Hematopoietic multipotent progenitor cell treated with erythropoietin and hydrocortisone succinate and interleukin-3 and kit ligand, for 6 days (in vitro differentiated cells): ENCODE data around the gene DBNDD1.
"Not testable (repeated sequence)": the region's sequence is repeated elsewhere in the genome, so short reads cannot be mapped to it uniquely, and the experiment has no call there.

ENCODE experiments used
- DNase-seq: peaks from one replicate; pipeline ENCODE4 v3.0.0-alpha.2; 2015

Gene DBNDD1

GRCh38 chr16:90018652-90019542, at the start of gene DBNDD1:
DBNDD1 (minus strand) TSS chr16:90019456; CDS start chr16:90019341, 115 bp downstream.
- DNase-seq: peak; percentile 27

- no peak for DNase-seq
Observed at GRCh38 chr16:90061437-90061836, 42.2 kb upstream of the DBNDD1 start.

GRCh38 chr16:90057738-90058173, 38.5 kb upstream of the DBNDD1 start:
- DNase-seq: peak; percentile 32

GRCh38 chr16:90056521-90056920, 37.3 kb upstream of the DBNDD1 start:
- DNase-seq: not testable (repeated sequence)

GRCh38 chr16:90055371-90055770, 36.1 kb upstream of the DBNDD1 start:
- no peak for DNase-seq

- DNase-seq: no peak
Observed at GRCh38 chr16:90054554-90054953, 35.3 kb upstream of the DBNDD1 start.

GRCh38 chr16:90053902-90054500, 34.7 kb upstream of the DBNDD1 start:
- no peak for DNase-seq

GRCh38 chr16:90050969-90051368, 31.7 kb upstream of the DBNDD1 start:
- DNase-seq: no peak

- no peak for DNase-seq
Observed at GRCh38 chr16:90048737-90049330, 29.6 kb upstream of the DBNDD1 start.

- peak; percentile 10 for DNase-seq
Observed at GRCh38 chr16:90048347-90048722, 29.1 kb upstream of the DBNDD1 start.

GRCh38 chr16:90047714-90048346, 28.6 kb upstream of the DBNDD1 start:
- no peak for DNase-seq

- DNase-seq: no peak
Observed at GRCh38 chr16:90046971-90047713, 27.9 kb upstream of the DBNDD1 start.

GRCh38 chr16:90046122-90046970, 27.1 kb upstream of the DBNDD1 start:
- no peak for DNase-seq

GRCh38 chr16:90044111-90044551, 24.9 kb upstream of the DBNDD1 start:
- DNase-seq: no peak

GRCh38 chr16:90043526-90043925, 24.3 kb upstream of the DBNDD1 start:
- DNase-seq: no peak

GRCh38 chr16:90042946-90043514, 23.8 kb upstream of the DBNDD1 start:
- DNase-seq: no peak

- DNase-seq: no peak
Observed at GRCh38 chr16:90041896-90042473, 22.7 kb upstream of the DBNDD1 start.

GRCh38 chr16:90040152-90041023, 21.1 kb upstream of the DBNDD1 start:
- DNase-seq: no peak

- no peak for DNase-seq
Observed at GRCh38 chr16:90037276-90037675, 18.0 kb upstream of the DBNDD1 start.

GRCh38 chr16:90035902-90036301, 16.6 kb upstream of the DBNDD1 start:
- no peak for DNase-seq
